CD4-positive, alpha-beta T cell treated with Interferon alpha-2 for 1 hour (primary cell): ENCODE measurements around the gene RUNX2.
"Not testable (repeated sequence)": the region's sequence is repeated elsewhere in the genome, so short reads cannot be mapped to it uniquely, and the experiment has no call there.

Source experiments
- DNase-seq, 2 donors: peaks; one replicate each; pipeline ENCODE4 v3.0.0-alpha.2; 2020 to 2022

The RUNX2 gene

GRCh38 chr6:45461486-45461885 is 133.4 kb downstream of the RUNX2 start:
- no peak for DNase-seq

- DNase-seq = no peak
These were observed 134.3 kb downstream of the RUNX2 start for GRCh38 chr6:45462190-45463134.

DNA sequence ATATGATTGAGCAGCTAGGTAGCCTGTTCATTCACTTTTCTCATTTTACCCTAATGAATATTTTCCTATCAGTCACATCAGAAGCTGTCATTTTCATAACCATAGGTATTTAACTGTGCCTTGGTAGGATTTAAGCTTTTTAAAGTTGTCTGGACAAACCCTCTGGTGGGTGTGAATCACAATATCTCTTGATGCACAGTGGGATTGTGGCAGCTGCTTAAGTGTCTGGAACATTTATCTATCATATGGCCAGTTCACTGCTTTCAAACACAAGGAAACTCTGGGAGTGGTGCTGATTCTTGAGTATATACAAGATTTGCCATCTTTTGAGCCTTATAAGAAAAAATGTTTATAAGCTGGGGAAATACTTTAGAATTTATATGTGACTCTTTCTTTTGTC is 136.6 kb downstream of the RUNX2 start:
- no peak for DNase-seq

DNA sequence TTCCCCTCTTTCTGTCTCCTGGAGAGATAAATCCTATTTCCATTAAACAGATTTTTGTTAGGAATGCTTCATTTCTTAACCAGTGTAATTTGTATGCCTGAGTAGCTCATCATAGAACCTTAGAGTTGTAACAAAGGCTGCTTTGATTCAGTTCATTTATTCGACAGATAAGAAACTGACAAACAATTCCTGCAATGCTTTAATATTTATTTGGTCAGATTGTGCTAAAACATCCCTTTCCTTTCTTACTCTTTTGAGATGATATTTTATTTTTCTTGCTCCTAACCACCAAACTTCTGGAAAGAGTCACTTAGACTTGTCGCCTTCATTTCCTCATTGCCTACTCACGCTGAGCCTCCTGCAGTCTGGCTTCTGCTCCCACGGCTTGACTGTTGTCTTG is 138.6 kb downstream of the RUNX2 start:
- DNase-seq = no peak

DNA sequence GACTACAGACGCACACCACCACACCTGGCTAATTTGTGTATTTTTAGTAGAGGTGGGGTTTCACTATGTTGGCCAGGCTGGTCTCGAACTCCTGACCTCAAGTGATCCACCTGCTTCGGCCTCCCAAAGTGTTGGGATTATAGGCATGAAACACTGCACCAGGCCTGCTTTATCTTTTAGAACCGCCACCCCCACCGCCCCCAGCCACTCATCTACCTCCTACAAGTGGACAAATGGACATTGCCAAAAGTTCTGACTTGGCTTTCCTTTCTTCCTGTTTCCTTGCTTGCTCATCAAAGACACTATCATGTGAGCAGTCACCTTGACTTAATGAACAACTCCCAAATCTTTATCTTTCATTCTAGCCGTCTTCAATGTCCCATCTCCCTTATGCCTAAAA is 139.3 kb downstream of the RUNX2 start:
- DNase-seq = not testable (repeated sequence)

DNA sequence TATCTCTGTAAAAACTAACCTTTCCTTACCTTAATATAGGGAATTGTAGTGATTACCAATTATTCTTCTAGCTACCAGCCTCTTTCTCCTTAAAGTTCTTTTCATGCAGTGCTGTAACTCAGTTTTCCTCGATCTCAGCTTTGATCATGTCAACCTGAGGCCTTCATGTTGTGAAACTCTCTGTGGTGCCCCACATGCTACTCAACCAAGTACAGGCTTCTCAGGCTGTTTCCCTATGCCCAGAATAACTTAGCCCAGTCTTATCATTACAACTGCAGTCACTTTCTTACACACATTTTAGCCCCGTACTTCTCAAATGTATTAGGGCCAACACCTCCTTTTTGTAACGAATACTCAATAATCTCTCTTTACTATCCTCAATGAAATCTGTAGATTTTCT is 139.7 kb downstream of the RUNX2 start:
- DNase-seq = no peak

- no peak for DNase-seq
These were observed 141.5 kb downstream of the RUNX2 start for GRCh38 chr6:45469663-45470062.

GRCh38 chr6:45470131-45470738 is 142.1 kb downstream of the RUNX2 start:
- DNase-seq = no peak

- no peak for DNase-seq
These were observed 144.3 kb downstream of the RUNX2 start for GRCh38 chr6:45472382-45472781.

DNA sequence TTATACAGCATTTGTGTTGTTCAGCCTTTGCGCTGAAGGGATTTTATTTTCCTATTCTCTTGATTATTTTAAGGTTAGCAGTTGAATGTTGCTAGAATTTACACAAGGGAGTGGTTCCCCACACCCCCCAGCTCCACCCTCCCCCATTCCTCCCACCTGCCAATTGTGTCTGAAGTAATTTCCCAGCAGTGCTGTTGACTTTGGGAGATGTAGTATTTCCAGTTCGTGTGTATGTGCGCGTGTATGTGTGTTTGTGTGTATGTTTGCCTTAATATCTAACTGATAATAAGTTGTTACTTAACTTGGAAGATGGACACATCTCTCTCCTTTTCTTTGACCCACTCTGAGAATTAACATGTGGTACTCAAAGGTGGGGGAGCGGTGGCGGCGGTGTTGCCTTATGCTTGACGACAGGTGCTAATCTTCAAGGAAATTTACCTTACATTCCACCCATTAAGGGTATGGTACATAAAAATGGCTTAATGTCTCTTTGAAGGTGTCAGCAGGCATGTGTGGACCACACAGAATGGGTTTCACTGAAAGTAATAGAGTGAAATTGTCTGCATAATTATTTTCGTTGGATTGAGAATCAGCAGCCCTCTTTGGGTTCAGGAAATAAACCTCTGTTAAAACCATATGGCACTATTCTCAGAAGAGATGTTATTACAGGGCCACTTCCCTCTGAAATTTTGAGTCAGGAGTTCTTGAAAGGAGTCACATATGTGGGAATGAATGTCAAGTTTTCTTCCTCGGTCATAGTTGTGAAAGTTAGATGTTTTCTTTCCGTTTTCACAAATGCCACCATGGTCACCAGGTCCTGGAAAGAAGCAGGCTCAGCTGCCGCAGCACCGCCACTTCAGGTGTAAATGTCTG is 145.2 kb downstream of the RUNX2 start:
- no peak for DNase-seq

GRCh38 chr6:45474376-45474775 is 146.2 kb downstream of the RUNX2 start:
- DNase-seq = no peak

GRCh38 chr6:45476341-45476740 is 148.2 kb downstream of the RUNX2 start:
- no peak for DNase-seq

GRCh38 chr6:45477278-45477677 is 149.1 kb downstream of the RUNX2 start:
- DNase-seq = no peak

DNA sequence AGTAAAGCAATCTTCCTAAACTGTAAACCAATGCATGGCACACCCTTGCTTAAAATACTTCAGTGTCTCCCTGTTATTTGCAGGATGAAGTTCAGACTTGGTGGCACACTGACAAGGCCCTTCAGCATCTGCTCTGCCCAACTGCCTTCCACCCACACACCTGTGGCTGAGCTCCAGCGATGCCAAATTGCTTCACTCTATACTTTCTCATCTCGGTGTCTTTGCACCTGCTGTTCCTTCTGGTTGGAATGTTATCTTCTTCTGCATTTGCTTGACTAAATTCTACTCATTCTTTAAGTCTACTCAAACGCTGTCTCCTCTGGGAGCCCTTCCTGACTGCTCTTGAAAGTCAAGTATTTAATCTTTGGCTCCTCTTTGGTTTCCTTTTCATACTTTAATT is 149.7 kb downstream of the RUNX2 start:
- no peak for DNase-seq

DNA sequence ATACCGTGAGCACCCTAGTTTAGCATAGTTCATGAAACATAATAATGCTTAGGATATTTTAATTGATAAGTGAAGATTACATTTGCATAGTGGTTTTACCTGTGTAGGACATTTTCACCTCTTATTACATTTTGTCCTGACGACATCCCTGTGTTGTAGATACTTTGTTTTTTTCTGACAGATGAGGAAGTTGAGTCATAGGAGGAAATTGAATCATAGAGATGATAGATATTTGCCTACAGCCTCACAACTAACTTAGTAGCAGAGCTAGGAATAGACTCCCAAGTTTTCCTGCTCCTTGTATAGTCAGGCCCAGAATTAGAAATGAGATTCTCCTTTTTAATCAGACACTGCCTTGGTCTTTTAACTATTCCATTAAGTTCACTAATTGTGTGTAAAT is 150.1 kb downstream of the RUNX2 start:
- no peak for DNase-seq

DNA sequence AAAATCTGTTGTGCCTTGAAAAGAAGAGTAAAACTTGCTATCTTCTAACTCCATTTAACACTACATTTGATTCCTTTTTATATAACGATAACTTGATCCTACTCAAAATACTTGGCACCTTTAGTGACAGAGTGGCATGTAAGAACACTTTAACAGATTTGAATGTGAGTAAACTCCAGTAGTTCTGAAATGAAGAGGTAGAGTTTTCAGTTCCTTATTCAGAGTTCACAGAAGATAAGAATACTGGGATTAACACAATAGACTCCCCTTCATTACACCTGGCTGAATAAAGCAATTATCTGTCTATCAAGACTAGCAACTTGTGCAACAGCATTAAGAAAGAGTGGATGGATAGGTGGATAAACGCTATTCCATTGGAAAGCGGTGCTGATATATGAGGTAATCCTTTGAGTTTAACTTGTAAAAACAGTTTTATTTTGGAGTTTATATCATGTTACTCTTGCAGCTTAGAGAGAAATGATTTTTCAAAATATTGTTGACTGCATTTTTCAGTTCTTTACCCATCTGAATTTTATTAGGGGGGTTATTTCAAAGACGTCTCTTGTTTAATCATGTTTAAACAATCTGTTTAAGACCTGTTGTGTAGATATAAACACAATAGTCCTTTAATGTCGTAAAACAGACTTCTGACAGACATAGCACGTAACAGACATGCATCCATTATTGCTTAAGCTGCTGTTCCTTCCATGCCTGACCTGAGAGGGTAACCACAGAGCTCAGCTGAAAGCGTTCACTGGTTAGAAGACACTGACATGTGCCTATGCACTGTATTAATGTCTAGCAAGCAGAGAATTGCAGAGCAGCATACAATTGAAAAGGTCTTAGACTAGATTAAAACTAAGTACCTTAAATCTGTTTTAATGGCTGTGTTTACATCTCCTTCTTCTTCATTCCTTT is 152.0 kb downstream of the RUNX2 start:
- DNase-seq = no peak

DNA sequence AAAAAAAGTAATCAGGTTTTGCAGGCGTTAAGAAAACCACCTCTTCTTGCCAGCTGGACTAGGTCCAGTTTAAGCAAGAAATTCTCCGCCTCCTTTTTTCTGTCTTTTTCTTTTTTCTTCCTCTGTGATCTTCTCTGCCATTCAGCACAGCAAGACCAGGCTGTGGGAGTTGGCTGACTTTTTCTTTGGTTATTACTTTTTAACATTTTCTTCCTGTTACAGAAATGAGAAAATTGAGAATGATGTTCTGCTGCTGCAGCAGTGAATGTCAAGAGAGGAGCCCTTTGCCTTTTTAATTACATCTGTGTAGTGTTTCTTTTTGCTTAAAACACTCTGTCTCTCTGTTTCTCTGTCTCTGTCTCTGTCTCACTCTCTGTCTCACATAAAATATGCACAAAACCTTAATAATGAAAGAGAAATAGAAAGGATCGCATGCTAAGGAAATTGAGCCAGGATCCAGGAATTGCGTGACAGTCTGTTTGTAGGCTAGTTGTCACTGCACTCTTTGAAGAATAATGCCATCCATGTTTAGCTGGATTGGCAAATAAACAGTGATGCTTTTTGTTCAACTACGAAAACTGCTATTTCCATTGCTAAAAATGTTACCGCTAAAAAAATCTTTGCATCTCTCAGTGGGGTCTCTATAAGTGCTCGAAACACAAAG is 152.8 kb downstream of the RUNX2 start:
- no peak for DNase-seq

GRCh38 chr6:45483021-45483420 is 154.9 kb downstream of the RUNX2 start:
- DNase-seq = no peak

GRCh38 chr6:45483501-45483900 is 155.4 kb downstream of the RUNX2 start:
- no peak for DNase-seq

DNA sequence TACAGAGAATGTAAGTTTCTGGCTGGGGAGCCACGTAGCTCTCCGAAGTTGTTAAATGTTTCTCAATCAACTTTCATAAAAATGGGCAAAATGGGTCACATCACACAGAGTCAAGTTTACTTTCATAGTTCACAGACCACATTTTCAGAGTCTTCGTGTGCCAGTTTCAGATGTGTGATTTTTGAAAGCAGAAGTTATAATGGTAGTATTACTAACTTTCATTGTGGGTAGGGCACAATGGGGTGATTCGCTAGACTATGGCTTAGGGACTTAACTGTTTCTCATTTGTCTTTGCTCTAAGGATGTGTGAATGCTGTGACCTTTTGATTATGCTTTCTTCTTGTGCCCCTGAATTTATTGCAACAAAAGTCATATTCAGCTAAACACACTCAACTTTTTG is 158.6 kb downstream of the RUNX2 start:
- DNase-seq = no peak

GRCh38 chr6:45487645-45488044 is 159.5 kb downstream of the RUNX2 start:
- no peak for DNase-seq

DNA sequence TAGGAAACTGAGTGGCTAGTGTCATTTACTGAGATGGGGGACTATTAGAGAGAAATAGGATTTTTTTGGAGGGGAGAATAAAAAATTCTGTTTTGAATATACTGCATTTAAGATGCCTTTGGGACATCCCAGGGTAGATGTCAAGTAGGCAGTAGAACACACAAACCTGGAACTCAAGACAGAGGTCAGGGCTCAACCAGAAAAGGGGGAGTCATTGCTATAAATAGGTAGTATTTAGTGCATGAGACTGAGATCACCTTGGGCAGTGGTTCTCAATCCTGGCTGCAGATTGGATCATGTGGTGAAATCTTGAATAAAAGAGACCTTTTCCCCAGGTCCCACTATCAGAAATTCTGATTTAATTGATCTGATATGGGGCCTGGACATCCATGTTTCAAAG is 160.1 kb downstream of the RUNX2 start:
- no peak for DNase-seq
